Measurements from ENCODE around the gene LDLRAD4. TPM values are rescaled to one million over a fixed set of nuclear protein-coding genes. Genes with fewer than 3 reads are reported as not detected.
A peak's percentile ranks its signal among the peaks of the same experiment; 100 is the strongest.

The LDLRAD4 gene
- total RNA-seq, 2 experiments from 2014 or later: 37.3 to 38.5 TPM

GRCh38 chr18:13290856-13291271 lies 72.3 kb downstream of the LDLRAD4 start:
- Mint-ChIP-seq H3K27ac (peak overlapping the region; percentile 62), H3K27me3 (no peaks in the 10 kb centered on the region), H3K4me1 (ENCODE audit: low read depth) (peaks cover 79% of the 10 kb centered on the region), H3K4me3 (no peak overlapping the region), H3K9me3 (no peaks in the 10 kb centered on the region), H3K36me3 (ENCODE audit: low read depth) (peaks cover 2% of the 10 kb centered on the region)
- peak; percentile 68 for DNase-seq
- ChIA-PET POLR2A (interaction anchor here (1.0 to 1.9 kb wide), 3 partner anchors 12 to 109 kb away, joined by 3 to 10 read pairs (median 5); no protein-coding TSS in a partner anchor), CTCF (interaction anchor here (0.7 to 1.9 kb wide), 4 partner anchors 11 to 75 kb away, joined by 3 to 4 read pairs (median 3); no protein-coding TSS in a partner anchor)
- TF ChIP-seq CTCF (IDR thresholded peaks at IDR 0.05): no peak
- ATAC-seq: peak; percentile 80
- intact Hi-C loops (cut with micrococcal nuclease): no loop called here

- Mint-ChIP-seq H3K27ac (peak overlapping the region; percentile 47), H3K9me3 (no peaks in the 10 kb centered on the region), H3K4me3 (no peak overlapping the region), H3K27me3 (no peaks in the 10 kb centered on the region), H3K36me3 (ENCODE audit: low read depth) (peaks cover 2% of the 10 kb centered on the region), H3K4me1 (ENCODE audit: low read depth) (peaks cover 78% of the 10 kb centered on the region)
- TF ChIP-seq CTCF (IDR thresholded peaks at IDR 0.05): no peak
- intact Hi-C loops (cut with micrococcal nuclease): no loop called here
- ChIA-PET CTCF (interaction anchor here (1.0 to 1.9 kb wide), 2 partner anchors 12 to 26 kb away, joined by 3 to 4 read pairs; no protein-coding TSS in a partner anchor), POLR2A (interaction anchor here (1.0 to 1.9 kb wide), 4 partner anchors 12 to 109 kb away, joined by 3 to 10 read pairs (median 4); partner anchors contain the start of gene LDLRAD4)
- ATAC-seq: no peak
- DNase-seq: no peak
Measured at GRCh38 chr18:13291299-13291698, 72.7 kb downstream of the LDLRAD4 start.

- ATAC-seq (no peak), DNase-seq (no peak)
- CTCF ChIA-PET: no interaction called here
- POLR2A ChIA-PET: interaction anchor here (1.0 to 1.2 kb wide), 2 partner anchors 74 to 110 kb away, joined by 3 read pairs; partner anchors contain the start of gene LDLRAD4
- no peak overlapping the region for H3K4me3 Mint-ChIP-seq
- intact Hi-C loops (cut with micrococcal nuclease): no loop called here
- H3K9me3 Mint-ChIP-seq: no peaks in the 10 kb centered on the region
- peaks cover 76% of the 10 kb centered on the region for H3K4me1 Mint-ChIP-seq (ENCODE audit: low read depth)
- H3K36me3 Mint-ChIP-seq (ENCODE audit: low read depth): peaks cover 2% of the 10 kb centered on the region
- no peak overlapping the region for H3K27ac Mint-ChIP-seq
- no peaks in the 10 kb centered on the region for H3K27me3 Mint-ChIP-seq
- no peak for TF ChIP-seq CTCF (IDR thresholded peaks at IDR 0.05)
Measured at GRCh38 chr18:13291745-13292447, 73.3 kb downstream of the LDLRAD4 start.

GRCh38 chr18:13292736-13293135 lies 74.2 kb downstream of the LDLRAD4 start:
- no peak overlapping the region for H3K27ac Mint-ChIP-seq
- no peak for TF ChIP-seq CTCF (IDR thresholded peaks at IDR 0.05)
- ChIA-PET CTCF (no interaction called here), POLR2A (no interaction called here)
- intact Hi-C loops (cut with micrococcal nuclease): no loop called here
- peaks cover 79% of the 10 kb centered on the region for H3K4me1 Mint-ChIP-seq (ENCODE audit: low read depth)
- no peaks in the 10 kb centered on the region for H3K9me3 Mint-ChIP-seq
- no peak for ATAC-seq
- DNase-seq: no peak
- no peaks in the 10 kb centered on the region for H3K27me3 Mint-ChIP-seq
- no peak overlapping the region for H3K4me3 Mint-ChIP-seq
- peaks cover 2% of the 10 kb centered on the region for H3K36me3 Mint-ChIP-seq (ENCODE audit: low read depth)

- CTCF ChIA-PET: interaction anchor here (0.9 to 1.7 kb wide), 2 partner anchors 10 to 78 kb away, joined by 3 to 5 read pairs; no protein-coding TSS in a partner anchor
- intact Hi-C loops (cut with micrococcal nuclease): no loop called here
Measured at GRCh38 chr18:13294309-13294708, 75.7 kb downstream of the LDLRAD4 start.

More at GRCh38 chr18:13294309-13294708, 75.7 kb downstream of the LDLRAD4 start:
- Mint-ChIP-seq H3K36me3 (ENCODE audit: low read depth) (peaks cover 2% of the 10 kb centered on the region), H3K27ac (peak overlapping the region; percentile 56), H3K27me3 (no peaks in the 10 kb centered on the region), H3K4me3 (no peak overlapping the region), H3K9me3 (no peaks in the 10 kb centered on the region), H3K4me1 (ENCODE audit: low read depth) (peaks cover 69% of the 10 kb centered on the region)
- peak; percentile 7 for ATAC-seq
- TF ChIP-seq CTCF (IDR thresholded peaks at IDR 0.05): no peak
- DNase-seq: peak; percentile 29
- POLR2A ChIA-PET: interaction anchor here (0.7 kb wide), 1 partner anchor 12 kb away, joined by 3 read pairs; no protein-coding TSS in a partner anchor
